Naive B cell (primary cell): ENCODE data around the gene CACNA1G. TPM values are rescaled to one million over a fixed set of nuclear protein-coding genes. Genes with fewer than 3 reads are reported as not detected.

Source experiments
- ATAC-seq, 2 donors: fragments of 150-1000 bp; cut with Tn5 transposase; 2 replicates each; pipeline ENCODE4 v1.10.0; 2021; ENCODE audit warnings: low read depth in 2 of 2, mild to moderate bottlenecking in 2 of 2, moderate library complexity in 2 of 2
- DNase-seq: peaks from one replicate; pipeline ENCODE4 v3.0.0; 2022
- H3K27ac Mint-ChIP-seq, 6 donors: one replicate each; pipeline ENCODE4 v1.8.0; 2020 to 2022; ENCODE audit warnings: mild to moderate bottlenecking in 6 of 6, mixed read lengths in 6 of 6, moderate library complexity in 5 of 6, inconsistent platforms in 2 of 6
- H3K27me3 Mint-ChIP-seq, 3 donors: one replicate each; pipeline ENCODE4 v1.8.0; 2021 to 2022; ENCODE audit warnings: mixed read lengths in 3 of 3, mild to moderate bottlenecking in 1 of 3
- H3K36me3 Mint-ChIP-seq, 2 donors: one replicate each; pipeline ENCODE4 v1.8.0; 2020 to 2022; ENCODE audit warnings: mixed read lengths in 2 of 2, inconsistent platforms in 1 of 2, mild to moderate bottlenecking in 1 of 2
- H3K4me1 Mint-ChIP-seq, 3 donors: one replicate each; pipeline ENCODE4 v1.8.0; 2020 to 2022; ENCODE audit warnings: mixed read lengths in 3 of 3, inconsistent platforms in 1 of 3, mild to moderate bottlenecking in 1 of 3, moderate library complexity in 1 of 3
- H3K4me3 Mint-ChIP-seq, 8 donors: one replicate each; pipeline ENCODE4 v1.8.0; 2020 to 2022; ENCODE audit warnings: mild to moderate bottlenecking in 8 of 8, mixed read lengths in 8 of 8, moderate library complexity in 8 of 8, inconsistent platforms in 2 of 8
- H3K9me3 Mint-ChIP-seq, 7 donors: one replicate each; pipeline ENCODE4 v1.8.0; 2020 to 2022; ENCODE audit warnings: mixed read lengths in 7 of 7, mild to moderate bottlenecking in 5 of 7, inconsistent platforms in 2 of 7, moderate library complexity in 1 of 7
- polyA plus RNA-seq, 6 donors: library from polyadenylated mRNA; unstranded; fragments of 300-500 nt; fragmentation: Illumina TruSeq; gene quantifications; one replicate each; pipeline ENCODE4 v1.2.3, GENCODE V29; 2021; ENCODE audit warnings: low read depth in 6 of 6

Gene CACNA1G
- polyA plus RNA-seq, 6 donors from 2014 or later = not detected

- peaks cover 2 to 30% (median 9%) of the 10 kb centered on the region in 7 donors for H3K9me3 Mint-ChIP-seq
- H3K4me3 Mint-ChIP-seq = no peak overlapping the region
- no peak overlapping the region for H3K27ac Mint-ChIP-seq
- no peaks in the 10 kb centered on the region for H3K36me3 Mint-ChIP-seq
- ATAC-seq (no peak), DNase-seq (no peak)
- peaks cover 14 to 35% (median 23%) of the 10 kb centered on the region in 3 donors for H3K27me3 Mint-ChIP-seq
- no peaks in the 10 kb centered on the region for H3K4me1 Mint-ChIP-seq
Measured at GRCh38 chr17:50649042-50649908, 88.8 kb downstream of the CACNA1G start.

GRCh38 chr17:50651661-50652060 is 91.1 kb downstream of the CACNA1G start:
- DNase-seq = no peak
- H3K27me3 Mint-ChIP-seq = peaks cover 8 to 33% (median 20%) of the 10 kb centered on the region in 3 donors
- H3K27ac Mint-ChIP-seq = no peak overlapping the region
- no peaks in the 10 kb centered on the region for H3K4me1 Mint-ChIP-seq
- no peak for ATAC-seq
- peaks cover 0 to 27% (median 9%) of the 10 kb centered on the region in 7 donors for H3K9me3 Mint-ChIP-seq
- no peaks in the 10 kb centered on the region for H3K36me3 Mint-ChIP-seq
- no peak overlapping the region for H3K4me3 Mint-ChIP-seq

- peaks cover 0 to 27% (median 6%) of the 10 kb centered on the region in 7 donors for H3K9me3 Mint-ChIP-seq
- ATAC-seq (no peak), DNase-seq (no peak)
- H3K4me1 Mint-ChIP-seq = no peaks in the 10 kb centered on the region
- no peaks in the 10 kb centered on the region for H3K36me3 Mint-ChIP-seq
- H3K27ac Mint-ChIP-seq = no peak overlapping the region
- H3K27me3 Mint-ChIP-seq = peaks cover 10 to 34% (median 20%) of the 10 kb centered on the region in 3 donors
- no peak overlapping the region for H3K4me3 Mint-ChIP-seq
Measured at GRCh38 chr17:50653738-50654137, 93.2 kb downstream of the CACNA1G start.

DNA sequence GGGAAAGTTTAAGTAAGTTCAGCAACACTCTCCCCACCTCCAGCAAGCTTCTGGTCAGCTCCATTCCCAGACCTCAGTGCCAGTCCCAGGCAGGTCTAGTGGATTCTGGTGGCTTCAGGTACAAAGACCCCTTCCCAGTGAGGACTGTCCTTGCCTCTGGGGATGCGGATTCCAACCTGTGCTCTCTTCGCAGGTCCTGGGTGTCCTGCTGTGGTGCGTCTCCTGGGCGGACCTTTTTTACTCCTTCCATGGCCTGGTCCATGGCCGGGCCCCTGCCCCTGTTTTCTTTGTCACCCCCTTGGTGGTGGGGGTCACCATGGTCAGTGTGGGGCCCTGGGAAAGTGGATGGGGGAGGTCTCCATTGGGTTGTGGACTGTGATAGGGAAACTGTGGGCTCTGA is 96.0 kb downstream of the CACNA1G start:
- no peak overlapping the region for H3K4me3 Mint-ChIP-seq
- ATAC-seq (no peak), DNase-seq (no peak)
- no peaks in the 10 kb centered on the region for H3K4me1 Mint-ChIP-seq
- H3K27me3 Mint-ChIP-seq = peaks cover 8 to 44% (median 35%) of the 10 kb centered on the region in 3 donors
- H3K9me3 Mint-ChIP-seq = peaks cover 0 to 20% (median 6%) of the 10 kb centered on the region in 7 donors
- no peak overlapping the region for H3K27ac Mint-ChIP-seq
- H3K36me3 Mint-ChIP-seq = no peaks in the 10 kb centered on the region

- DNase-seq = no peak
- H3K4me1 Mint-ChIP-seq = no peaks in the 10 kb centered on the region
- no peak overlapping the region for H3K4me3 Mint-ChIP-seq
- no peak overlapping the region for H3K27ac Mint-ChIP-seq
- peaks cover 0 to 14% (median 2%) of the 10 kb centered on the region in 7 donors for H3K9me3 Mint-ChIP-seq
- H3K36me3 Mint-ChIP-seq = no peaks in the 10 kb centered on the region
- peaks cover 11 to 50% (median 40%) of the 10 kb centered on the region in 3 donors for H3K27me3 Mint-ChIP-seq
- ATAC-seq = no peak
Measured at GRCh38 chr17:50657054-50657453, 96.5 kb downstream of the CACNA1G start.

GRCh38 chr17:50657627-50658026 is 97.1 kb downstream of the CACNA1G start:
- Mint-ChIP-seq H3K9me3 (peaks cover 0 to 12% (median 0%) of the 10 kb centered on the region in 7 donors), H3K27me3 (peaks cover 11 to 54% (median 46%) of the 10 kb centered on the region in 3 donors), H3K27ac (no peak overlapping the region), H3K4me1 (no peaks in the 10 kb centered on the region), H3K36me3 (no peaks in the 10 kb centered on the region), H3K4me3 (no peak overlapping the region)
- no peak for ATAC-seq
- no peak for DNase-seq

DNA sequence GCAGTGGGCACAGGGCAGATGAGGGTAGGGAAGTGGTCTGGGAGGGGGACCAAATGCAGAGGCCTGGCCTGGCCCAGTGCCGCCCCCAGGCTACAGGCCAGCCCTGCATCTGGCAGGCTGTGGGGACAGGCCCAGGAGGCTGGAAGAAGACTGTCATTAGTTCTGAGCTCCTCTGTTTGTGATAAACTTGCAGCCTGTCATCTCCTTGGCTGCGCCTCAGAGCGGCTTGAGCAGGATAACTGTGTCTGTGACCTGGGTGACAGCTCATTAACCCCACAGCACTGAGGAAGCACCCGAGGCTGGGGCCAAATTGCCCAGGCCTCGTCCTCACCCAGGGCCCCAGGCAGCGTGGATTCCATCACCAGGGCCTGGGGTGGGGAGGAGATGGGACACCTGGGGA is 98.1 kb downstream of the CACNA1G start:
- peaks cover 0 to 3% (median 0%) of the 10 kb centered on the region in 7 donors for H3K9me3 Mint-ChIP-seq
- DNase-seq (no peak), ATAC-seq (no peak)
- no peak overlapping the region for H3K27ac Mint-ChIP-seq
- no peaks in the 10 kb centered on the region for H3K36me3 Mint-ChIP-seq
- peaks cover 0 to 4% (median 0%) of the 10 kb centered on the region in 3 donors for H3K4me1 Mint-ChIP-seq
- peaks cover 16 to 60% (median 56%) of the 10 kb centered on the region in 3 donors for H3K27me3 Mint-ChIP-seq
- no peak overlapping the region for H3K4me3 Mint-ChIP-seq

GRCh38 chr17:50659179-50659578 is 98.7 kb downstream of the CACNA1G start:
- H3K4me3 Mint-ChIP-seq = no peak overlapping the region
- H3K27ac Mint-ChIP-seq = no peak overlapping the region
- ATAC-seq = no peak
- peaks cover 0 to 4% (median 0%) of the 10 kb centered on the region in 3 donors for H3K4me1 Mint-ChIP-seq
- DNase-seq = no peak
- no peaks in the 10 kb centered on the region for H3K36me3 Mint-ChIP-seq
- peaks cover 16 to 61% (median 57%) of the 10 kb centered on the region in 3 donors for H3K27me3 Mint-ChIP-seq
- no peaks in the 10 kb centered on the region for H3K9me3 Mint-ChIP-seq

DNA sequence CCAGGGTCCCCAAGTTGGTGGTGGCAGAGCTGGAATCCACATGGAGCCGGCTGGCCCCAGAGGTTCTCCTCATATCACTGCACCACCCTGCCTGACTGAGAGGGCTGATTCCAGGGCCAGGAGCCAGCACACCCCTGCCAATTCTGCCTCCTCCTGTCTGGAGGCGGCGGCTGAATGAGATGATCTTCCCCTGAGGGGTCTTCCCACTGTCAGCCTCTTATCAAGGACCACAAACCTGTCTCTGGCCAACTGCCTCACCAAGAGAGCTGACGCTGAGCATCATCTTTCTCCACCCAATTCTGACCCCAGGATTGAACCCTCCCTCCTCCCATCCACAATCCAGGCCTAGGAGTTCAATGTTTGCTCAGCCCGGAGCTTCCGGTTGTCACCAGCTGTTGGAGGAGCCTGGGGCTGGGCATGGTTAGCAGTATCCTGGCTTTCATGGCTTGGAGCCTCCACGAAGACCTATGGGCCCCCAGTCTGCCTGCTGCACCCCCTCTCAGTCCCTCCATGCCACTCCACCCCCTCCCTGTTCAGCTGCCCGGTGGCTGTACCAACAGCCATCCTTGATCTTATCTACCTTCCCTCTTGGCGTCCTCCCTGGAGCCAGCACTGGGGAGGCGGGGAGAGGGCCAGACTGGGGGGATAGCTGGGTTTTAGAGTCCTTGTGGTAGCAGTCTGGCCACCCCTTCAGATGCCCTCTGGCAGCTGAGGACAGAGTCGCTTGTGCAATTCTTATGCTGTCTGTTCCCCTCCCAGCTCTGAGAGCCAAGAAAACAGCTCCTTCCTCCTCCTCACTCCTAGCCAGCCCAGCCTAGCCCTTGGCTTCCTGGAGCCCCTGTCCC is 99.7 kb downstream of the CACNA1G start:
- Mint-ChIP-seq H3K27me3 (peaks cover 20 to 69% (median 63%) of the 10 kb centered on the region in 3 donors), H3K9me3 (no peaks in the 10 kb centered on the region), H3K36me3 (no peaks in the 10 kb centered on the region), H3K27ac (no peak overlapping the region), H3K4me1 (peaks cover 0 to 4% (median 0%) of the 10 kb centered on the region in 3 donors), H3K4me3 (no peak overlapping the region)
- DNase-seq = no peak
- no peak for ATAC-seq

GRCh38 chr17:50660887-50661345 is 100.4 kb downstream of the CACNA1G start:
- Mint-ChIP-seq H3K9me3 (no peaks in the 10 kb centered on the region), H3K27ac (no peak overlapping the region), H3K36me3 (no peaks in the 10 kb centered on the region), H3K4me3 (no peak overlapping the region), H3K4me1 (peaks cover 0 to 4% (median 0%) of the 10 kb centered on the region in 3 donors), H3K27me3 (peaks cover 20 to 64% (median 57%) of the 10 kb centered on the region in 3 donors)
- ATAC-seq (no peak), DNase-seq (no peak)

DNA sequence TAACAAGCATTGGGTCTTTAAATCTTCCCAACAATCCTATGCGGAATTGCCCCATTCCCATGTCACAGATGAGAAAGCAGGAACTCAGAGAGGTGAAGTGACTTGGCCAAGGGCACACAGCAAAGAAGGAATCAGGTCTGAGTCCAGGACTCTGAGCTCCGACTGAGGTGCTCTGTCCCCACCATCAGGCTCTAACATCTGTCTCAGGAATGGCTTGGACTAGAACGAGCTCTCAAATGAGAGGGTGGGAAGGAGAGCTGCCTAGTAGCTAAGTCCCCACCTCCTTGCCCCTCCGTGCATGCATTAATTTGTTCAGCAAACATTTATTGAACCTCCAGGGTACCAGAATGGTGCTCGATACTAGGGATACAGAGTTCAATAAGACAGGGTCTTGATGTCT is 100.8 kb downstream of the CACNA1G start:
- Mint-ChIP-seq H3K27ac (no peak overlapping the region), H3K27me3 (peaks cover 20 to 66% (median 57%) of the 10 kb centered on the region in 3 donors), H3K9me3 (no peaks in the 10 kb centered on the region), H3K4me3 (no peak overlapping the region), H3K4me1 (peaks cover 0 to 4% (median 0%) of the 10 kb centered on the region in 3 donors), H3K36me3 (no peaks in the 10 kb centered on the region)
- ATAC-seq (no peak), DNase-seq (no peak)

DNA sequence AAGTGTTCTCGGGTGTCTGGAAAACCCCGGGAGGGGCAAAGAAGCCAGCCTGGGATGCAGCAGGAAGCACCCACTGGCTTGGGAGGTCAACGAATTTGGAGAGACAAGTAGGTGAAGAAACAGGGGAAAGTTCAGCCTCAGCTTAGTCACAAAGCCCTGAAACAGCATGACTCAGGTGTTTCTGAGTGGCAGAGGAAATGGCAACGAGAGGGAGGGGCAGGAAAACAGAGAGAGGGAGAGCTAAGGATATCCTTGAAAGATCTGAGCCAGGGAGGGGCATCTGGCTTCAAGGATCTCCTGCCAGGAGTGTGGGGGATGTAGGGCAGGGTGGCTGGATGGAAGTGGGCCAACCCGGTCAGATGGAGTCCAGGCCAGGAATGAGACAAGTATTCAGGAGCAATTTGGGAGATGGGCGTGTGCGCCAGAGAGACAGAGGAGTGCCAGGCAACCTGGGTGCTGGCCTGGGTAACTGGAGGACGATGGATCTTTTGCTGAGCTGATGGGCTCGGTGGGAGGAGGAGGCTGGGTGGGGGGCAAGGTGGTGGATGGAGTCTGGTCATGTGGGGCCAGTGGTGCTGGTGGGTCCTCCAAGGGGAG is 101.4 kb downstream of the CACNA1G start:
- no peak overlapping the region for H3K4me3 Mint-ChIP-seq
- H3K27ac Mint-ChIP-seq = no peak overlapping the region
- H3K27me3 Mint-ChIP-seq = peaks cover 20 to 71% (median 61%) of the 10 kb centered on the region in 3 donors
- no peak for ATAC-seq
- H3K4me1 Mint-ChIP-seq = peaks cover 0 to 4% (median 0%) of the 10 kb centered on the region in 3 donors
- no peak for DNase-seq
- H3K36me3 Mint-ChIP-seq = no peaks in the 10 kb centered on the region
- H3K9me3 Mint-ChIP-seq = no peaks in the 10 kb centered on the region

DNA sequence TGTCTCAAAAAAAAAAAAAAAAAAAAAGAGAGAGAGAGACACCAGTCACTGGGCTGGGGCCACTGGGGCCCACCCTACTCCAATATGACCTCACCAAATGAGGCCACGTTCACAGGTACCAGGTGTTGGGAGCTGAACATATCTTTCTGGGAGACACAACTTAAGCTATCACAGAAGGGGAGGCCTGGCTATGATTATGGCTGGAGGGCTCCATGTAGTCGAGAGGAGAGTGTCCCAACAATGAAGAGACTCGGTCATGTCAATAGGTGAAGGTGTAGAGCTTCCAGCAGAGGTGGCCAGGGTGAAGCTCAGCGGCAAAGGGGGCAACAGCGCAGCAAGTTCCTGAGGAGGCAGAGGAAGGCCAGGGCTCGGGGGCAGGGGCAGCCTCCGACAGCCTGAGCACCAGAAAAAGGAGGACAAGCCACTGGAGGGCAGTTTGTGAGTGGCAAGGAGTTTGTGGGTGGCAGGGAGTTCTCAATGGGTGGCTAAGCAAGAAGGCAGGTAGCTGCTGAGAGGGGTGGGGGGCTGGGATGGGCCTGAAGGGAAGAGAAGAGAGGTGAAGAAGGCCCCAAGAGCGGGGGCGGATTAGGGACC is 102.2 kb downstream of the CACNA1G start:
- Mint-ChIP-seq H3K27me3 (peaks cover 18 to 70% (median 53%) of the 10 kb centered on the region in 3 donors), H3K4me1 (peaks cover 0 to 4% (median 0%) of the 10 kb centered on the region in 3 donors), H3K9me3 (no peaks in the 10 kb centered on the region), H3K27ac (no peak overlapping the region), H3K36me3 (no peaks in the 10 kb centered on the region), H3K4me3 (no peak overlapping the region)
- ATAC-seq = no peak
- no peak for DNase-seq
